HG03139 (cell line): ENCODE data around the gene NUCB1.

Source experiments
- ATAC-seq: cut with Tn5 transposase; IDR thresholded peaks from one replicate; pipeline ENCODE4 v1.9.1; 2021; ENCODE audit not compliant: unreplicated experiment

Gene NUCB1

DNA sequence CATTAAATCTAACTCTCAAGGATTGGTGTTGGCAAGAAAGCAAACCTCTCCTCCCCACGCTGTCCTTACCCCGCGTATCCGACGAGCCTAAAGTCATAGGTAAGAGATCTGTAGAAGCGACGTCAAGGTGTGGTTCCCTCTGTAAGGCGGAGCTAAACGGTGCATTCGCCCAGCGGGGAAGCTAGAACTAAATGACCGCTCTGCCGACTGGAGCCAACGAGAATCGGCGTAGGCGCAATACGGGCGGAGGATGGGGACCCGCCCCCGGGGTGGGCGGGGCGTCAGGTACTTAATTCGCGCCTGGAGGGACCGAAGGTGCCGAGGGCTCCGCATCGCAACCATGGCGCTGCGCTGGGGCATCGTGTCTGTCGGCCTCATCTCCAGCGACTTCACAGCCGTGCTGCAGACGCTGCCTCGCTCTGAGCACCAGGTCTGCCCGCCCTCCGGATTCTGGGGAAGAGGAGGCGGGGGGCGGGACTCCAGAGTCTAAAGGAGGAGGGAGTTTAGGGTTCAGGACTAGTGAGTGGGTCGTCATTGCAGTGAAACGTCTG, 33.3 kb downstream of the NUCB1 start, which contains the start of gene DHDH:
Gene DHDH, plus strand, starts transcription at position 318 of the 551 bp plus-strand sequence. Its CDS starts 23 bp downstream, at position 341.
- ATAC-seq = no peak

DNA sequence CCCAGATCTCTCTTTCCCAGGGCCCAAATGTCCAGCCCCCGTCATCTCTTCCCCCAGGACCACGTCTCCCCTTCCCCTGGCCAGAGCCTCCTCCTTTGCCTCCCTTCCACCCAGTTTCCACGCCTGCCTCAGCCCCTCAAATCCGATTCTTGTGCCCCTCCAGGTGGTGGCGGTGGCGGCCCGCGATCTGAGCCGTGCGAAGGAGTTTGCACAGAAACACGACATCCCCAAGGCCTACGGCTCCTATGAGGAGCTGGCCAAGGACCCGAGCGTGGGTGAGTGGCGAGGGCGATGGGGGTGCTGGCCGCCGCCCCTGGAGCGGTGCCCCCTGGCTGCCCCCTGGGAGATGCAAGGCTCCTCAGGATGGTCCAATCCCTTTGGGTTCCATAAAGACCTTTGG, 34.7 kb downstream of the NUCB1 start:
- no peak for ATAC-seq

DNA sequence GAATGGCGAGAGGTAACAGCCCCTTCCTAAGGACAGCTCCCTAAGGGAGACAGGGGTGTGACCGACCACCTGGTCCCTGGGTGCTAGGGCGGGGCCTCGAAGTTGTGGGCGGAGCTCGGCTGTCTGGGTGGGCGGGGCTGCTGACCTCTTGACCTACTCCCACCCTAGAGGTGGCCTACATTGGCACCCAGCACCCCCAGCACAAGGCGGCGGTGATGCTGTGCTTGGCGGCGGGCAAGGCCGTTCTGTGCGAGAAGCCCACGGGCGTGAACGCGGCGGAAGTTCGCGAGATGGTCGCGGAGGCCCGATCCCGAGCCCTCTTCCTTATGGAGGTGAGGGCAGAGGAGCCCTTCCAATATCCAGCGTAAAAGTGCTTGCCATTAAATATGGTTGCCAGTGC, 35.8 kb downstream of the NUCB1 start:
- no peak for ATAC-seq

DNA sequence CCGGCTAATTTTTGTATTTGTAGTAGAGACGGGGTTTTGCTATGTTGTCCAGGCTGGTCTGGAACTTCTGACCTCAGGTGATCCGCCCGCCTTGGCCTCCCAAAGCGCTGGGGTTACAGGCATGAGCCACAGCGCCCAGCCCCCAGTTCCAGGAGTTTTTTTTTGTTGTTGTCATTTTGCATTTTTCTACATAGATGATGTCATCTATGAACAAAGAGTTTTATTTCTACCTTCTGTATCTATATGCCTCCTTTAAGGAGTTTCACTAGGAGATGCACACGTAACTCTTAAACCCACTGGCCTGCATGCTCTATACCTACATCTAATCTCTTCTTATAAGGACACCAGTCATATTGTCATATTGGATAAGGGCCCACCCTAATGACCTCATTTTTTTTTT, 38.1 kb downstream of the NUCB1 start:
- no peak for ATAC-seq

DNA sequence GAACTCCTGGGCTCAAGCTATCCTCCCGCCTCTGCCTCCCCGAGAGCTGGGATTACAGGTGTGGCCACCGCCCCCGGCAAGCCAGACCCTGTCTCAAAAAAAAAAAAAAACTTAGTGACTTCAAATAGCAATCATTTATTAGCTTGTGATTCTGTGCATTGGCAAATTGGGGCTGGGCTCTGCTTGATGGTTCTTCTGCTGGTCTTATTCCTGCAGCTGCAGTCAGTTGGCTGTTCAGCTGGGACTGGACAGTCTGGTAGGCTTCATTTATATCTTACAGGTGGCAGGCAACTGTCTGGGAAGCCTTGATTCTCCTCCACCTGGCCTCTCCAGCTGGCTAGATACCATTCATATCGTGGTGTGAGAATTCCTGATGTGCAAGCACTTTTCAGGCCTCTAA, 40.8 kb downstream of the NUCB1 start:
- ATAC-seq = no peak

DNA sequence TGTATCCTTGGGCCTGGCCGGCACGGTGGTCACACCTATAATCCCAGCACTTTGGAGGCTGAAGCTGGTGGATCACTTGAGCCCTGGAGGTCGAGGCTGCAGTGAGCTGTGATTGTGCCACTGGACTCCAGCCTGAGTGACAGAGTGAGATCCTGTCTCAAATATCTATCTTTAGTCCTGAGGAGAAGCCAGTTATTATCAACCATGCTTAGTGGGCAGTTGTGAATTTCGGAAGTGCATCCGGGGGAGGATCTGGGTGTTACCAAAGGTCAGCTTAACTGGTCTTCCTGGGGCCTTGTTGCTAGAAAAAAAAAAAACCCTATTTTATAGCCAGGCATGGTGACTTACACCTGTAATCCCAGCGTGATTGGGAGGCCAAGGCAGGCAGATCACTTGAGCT, 43.0 kb downstream of the NUCB1 start:
- no peak for ATAC-seq

DNA sequence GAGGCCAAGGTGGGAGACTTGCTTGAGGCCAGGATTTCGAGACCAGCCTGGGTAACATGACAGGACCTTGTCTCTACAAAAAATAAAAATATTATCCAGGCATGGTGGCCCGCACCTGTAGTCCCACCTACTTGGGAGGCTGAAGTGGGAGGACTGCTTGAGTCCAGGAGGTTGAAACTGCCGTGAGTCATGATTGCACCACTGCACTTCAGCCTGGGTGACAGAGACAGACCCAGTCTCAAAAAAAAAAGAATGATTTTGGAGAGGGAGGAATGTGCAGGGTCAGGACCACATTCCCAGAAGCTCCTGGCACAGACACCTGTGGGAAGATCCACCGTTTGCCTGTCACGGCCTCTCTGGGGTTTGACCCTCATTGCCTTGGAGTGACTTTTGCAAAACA, 45.3 kb downstream of the NUCB1 start:
- no peak for ATAC-seq

DNA sequence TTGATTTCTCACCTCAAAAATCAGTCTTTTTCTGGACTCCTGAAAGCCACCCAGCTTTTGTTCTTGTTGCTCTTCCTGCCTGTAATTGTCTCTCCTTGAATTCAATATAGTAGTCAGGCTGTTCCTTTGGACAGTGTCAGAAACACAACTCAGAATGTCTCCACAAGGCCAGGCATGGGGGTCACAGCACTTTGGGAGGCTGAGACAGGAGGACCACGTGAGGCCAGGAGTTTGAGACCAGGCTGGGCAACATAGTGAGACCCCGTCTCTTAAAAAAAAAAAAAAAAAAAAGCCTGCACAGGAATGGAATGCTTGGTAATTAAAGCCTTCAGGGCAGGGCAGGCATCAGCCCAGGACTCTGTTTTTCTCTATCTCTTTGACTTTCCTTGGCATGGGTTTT, 45.7 kb downstream of the NUCB1 start:
- ATAC-seq = no peak

DNA sequence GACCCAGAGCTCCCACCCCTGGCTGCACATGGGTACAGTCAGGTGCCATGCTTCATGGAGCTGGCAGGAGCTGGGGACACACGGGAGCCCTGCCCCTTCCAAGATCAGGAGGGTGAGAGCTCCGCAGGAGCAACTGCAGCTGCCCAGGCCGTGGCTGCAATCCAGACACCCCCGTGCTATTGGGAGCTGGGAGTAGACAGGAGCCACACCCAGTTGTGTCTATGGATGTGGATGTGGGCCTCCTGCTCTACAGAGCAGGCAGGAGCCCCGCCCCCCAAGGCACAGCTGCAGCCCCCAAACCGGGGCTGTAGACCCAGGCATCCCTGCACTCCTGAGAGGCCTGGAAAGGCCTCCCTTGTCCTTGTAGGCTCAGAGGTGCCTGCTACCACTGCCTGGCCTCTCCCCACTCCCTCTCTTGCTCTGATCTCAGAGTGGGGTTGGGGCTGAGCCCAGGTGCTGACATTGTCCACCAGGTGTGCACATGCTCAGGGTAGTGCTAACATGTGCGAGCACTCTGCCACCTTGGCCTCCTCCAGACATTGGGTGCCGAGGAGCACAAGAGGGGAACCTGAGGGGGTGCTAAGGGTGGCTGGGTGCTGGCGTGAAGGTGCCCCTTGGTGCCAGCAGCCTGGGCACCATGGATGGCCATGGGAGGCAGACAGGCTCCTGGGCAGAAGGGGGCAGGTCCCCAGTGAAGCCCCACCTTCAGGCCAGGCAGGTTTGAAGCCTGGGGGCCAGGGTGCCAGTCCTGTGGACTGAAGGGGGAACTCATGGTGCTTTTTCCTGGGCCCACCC, 46.5 kb downstream of the NUCB1 start:
- ATAC-seq = no peak

DNA sequence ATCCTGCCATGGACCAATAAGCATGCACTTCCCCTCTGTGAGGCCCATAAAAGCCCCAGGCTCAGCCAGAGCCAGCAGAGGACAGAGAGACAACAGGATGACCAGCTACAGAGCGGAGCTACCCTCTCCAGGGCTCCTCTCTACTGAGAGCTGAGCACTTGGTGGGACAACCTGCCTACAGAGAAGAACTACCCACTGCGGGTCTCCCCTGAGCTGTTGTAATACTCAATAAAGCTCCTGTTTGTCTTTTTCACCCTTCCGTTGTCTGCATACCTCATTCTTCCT, 47.1 kb downstream of the NUCB1 start:
- no peak for ATAC-seq

DNA sequence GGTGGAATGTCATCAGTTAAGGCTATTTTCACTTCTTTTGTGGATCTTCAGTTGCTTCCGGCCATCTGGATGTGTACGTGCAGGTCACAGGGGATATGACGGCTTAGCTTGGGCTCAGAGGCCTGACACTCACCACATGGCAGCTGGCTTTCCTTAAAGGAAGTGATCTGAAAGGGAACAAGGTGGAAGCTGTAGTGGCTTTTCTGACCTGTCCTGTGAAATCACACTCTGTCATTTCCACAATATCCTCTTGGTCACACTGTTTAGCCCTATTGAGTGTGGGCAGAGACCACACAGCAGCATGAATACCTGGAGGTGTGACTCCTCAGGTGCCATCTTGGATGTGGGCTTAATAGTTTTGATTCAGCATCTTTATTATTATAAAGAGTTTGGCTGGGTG, 50.0 kb downstream of the NUCB1 start:
- ATAC-seq = no peak

DNA sequence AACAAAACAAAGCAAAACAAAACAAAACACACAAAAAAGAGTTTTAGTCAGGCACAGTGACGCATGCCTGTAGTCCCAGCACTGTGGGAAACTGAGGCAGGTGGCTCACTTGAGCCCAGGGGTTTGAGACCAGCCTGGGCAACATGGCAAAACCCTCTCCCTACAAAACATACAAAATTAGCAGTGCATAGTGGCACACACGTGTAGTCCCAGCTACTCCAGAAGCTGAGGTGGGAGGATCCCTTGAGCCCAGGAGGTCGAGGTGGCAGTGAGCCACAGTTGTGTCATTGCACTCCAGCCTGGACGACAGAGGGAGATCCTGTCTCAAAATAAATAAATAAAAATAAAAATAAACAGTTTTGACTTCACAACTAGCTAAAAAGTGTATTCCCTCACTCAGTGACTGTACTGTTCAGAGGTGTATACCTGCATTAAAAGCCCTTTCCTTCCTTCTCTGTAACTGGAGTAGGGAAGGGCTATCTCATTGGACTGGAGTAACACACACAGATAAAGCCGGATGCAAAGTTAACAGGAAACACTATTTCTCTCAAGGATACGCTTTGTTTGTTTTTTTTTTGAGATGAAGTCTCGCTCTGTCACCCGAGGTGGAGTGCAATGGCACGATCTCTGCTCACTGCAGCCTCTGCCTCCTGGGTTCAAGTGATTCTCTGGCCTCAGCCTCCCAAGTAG, 50.9 kb downstream of the NUCB1 start:
- ATAC-seq = no peak

DNA sequence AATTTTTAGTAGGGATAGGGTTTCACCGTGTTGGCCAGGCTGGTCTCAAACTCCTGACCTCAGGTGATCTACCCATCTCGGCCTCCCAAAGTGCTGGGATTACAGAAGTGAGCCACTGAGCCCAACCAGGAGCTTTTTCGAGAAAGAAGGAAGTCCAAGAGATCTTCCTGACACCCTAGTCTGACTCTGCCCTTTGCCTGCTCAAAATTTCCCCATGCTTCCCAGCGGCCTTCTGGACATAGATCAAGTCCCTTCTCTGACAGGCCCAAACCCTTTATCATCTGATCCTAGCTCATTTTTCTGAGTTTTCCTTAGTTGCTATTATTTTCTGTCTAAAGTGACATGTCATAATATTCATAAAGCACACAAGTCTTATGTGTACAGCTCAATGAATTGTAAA, 53.0 kb downstream of the NUCB1 start:
- no peak for ATAC-seq

DNA sequence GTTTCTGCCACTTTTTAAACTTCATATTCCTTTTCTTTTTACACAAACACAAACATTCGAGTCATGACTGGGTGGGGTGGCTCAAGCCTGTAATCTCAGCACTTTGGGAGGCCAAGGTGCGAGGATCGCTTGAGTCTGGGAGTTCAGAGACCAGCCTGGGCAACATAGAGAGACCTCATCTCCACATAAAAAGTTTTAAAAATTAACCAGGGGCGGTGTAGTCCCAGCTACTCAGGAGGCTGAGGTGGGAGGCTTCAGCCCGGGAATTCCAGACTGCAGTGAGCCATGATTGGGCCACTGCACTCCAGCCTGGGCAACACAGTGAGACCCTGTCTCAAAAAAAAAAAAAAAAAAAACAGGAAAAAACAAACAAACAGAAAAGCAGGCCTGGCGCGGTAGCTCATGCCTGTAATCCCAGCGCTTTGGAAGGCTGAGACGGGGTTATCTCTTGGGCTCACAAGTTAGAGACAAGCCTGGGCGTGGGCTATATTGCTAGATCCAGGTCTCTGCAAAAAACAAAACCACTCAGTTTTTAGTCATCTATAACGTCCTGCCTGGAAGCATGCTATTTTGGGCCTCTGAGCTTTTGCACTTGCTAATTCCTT, 54.0 kb downstream of the NUCB1 start:
- ATAC-seq = no peak

DNA sequence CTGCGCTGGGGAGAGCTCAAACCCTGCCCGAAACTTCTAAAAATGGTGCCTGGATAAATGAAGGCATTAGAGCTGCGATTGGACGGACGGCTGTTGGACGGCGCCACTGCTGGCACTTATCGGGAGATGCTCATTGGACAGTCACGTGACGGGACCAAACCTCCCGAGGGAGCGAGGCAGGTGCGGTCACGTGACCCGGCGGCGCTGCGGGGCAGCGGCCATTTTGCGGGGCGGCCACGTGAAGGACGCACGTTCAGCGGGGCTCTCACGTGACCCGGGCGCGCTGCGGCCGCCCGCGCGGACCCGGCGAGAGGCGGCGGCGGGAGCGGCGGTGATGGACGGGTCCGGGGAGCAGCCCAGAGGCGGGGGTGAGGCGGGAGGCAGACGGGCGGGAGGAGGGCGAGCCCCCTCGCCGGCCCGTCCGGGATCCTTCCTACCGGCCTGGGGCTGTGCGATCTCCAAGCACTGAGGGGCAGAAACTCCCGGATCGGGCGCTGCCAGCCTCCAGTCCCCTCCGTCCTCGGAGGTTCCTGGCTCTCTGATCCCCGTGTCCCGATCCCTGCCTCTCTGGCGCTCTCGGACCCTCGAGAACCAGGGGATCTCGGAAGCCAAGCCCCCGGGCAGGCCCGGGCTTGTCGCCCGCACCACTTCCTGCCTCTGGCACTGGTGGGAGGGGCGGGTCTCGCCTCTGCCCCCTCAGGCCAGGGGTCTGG, 54.6 kb downstream of the NUCB1 start, which contains the start of gene BAX:
Gene BAX, plus strand, starts transcription at position 281 of the 713 bp plus-strand sequence. Its CDS starts 54 bp downstream, at position 335.
- peak; percentile 74 for ATAC-seq

DNA sequence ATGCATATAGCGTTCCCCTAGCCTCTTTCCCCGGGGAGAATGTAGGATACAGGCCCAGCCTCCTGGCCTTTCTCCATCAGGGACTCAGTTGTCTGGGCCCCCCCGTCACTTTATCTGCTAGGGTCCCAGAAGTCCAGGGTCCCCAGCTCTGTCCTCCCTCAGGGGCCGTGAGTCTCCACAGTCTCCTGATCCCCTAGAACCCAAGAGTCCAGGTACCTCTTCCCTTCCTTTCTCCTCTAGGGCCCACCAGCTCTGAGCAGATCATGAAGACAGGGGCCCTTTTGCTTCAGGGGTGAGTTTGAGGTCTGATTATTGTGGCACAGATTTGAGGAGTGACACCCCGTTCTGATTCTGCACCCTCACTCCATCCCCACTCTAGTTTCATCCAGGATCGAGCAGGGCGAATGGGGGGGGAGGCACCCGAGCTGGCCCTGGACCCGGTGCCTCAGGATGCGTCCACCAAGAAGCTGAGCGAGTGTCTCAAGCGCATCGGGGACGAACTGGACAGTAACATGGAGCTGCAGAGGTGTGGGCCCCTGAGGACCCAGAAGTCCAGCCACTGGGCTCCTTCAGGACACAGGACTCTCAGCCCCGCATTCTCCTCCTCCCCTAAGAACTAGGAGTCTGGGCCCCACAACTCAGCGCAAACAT, 55.3 kb downstream of the NUCB1 start:
- ATAC-seq = no peak

DNA sequence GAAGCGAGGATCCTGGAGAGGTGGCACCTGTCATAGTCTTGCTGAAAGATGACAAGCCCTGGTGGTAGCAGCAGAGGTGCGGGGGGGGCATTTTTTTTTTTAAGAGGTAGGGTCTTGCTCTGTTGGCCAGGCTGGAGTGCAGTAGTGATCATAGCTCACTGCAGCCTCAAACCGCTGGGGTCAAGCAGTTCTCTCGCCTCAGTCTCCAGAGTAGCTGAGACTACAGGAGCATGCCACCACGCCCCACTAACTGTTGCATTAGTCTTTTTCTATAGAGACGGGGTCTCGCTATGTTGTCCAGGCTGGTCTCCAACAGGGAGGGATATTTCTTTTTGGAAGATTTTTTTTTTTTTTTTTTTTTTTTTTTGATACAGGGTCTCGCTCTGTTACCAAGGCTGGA, 57.9 kb downstream of the NUCB1 start:
- ATAC-seq = no peak

DNA sequence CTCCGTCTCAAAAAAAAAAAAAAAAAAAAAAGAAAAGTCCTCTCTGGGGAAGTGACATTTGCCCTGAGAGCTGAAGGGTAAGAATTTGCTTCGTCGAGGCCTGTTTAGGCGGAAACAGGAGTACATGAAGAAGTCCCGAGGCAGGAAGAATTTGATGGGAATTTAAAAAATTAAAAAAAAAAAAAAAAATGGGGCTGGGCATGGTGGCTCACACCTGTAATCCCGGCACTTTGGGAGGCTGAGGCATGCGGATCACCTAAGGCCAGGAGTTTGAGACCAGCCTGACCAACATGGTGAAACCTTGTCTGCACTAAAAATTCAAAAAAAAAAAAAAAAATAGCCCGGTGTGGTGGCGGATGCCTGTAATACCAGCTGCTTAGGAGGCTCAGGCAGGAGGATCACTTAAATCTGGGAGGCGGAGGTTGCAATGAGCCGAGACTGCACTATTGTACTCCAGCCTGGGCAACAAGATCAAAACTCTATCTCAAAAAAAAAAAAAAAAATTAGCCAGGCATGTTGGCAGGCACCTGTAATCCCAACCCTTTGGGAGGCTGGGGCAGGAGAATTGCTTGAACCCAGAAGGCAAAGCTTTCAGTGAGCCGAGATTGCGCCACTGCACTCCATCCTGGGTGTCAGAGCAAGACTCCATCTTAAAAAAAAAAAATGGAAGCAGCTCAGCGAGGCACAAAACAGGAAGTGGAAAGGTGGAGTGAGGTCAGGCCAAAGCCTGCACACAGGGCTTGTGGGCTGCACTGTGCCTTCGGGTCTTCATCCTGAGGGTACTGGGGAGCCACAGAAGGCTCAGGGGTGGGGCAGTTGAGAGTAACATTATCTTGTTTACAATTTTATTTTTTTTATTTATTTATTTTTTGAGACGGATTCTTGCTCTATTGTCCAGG, 59.5 kb downstream of the NUCB1 start:
- no peak for ATAC-seq

DNA sequence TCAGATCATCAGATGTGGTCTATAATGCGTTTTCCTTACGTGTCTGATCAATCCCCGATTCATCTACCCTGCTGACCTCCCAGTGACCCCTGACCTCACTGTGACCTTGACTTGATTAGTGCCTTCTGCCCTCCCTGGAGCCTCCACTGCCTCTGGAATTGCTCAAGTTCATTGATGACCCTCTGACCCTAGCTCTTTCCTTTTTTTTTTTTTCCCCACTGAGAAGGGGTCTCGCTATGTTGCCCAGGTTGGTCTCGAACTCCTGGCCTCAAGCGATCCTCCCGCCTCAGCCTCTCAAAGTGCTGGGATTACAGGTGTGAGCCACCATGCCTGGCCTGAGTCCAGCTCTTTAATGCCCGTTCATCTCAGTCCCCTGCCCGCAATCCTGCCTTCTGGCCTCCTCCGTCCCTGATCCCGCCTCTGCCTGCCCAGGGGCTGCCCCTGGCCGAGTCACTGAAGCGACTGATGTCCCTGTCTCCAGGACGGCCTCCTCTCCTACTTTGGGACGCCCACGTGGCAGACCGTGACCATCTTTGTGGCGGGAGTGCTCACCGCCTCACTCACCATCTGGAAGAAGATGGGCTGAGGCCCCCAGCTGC, 61.0 kb downstream of the NUCB1 start:
- no peak for ATAC-seq
